Measurements from ENCODE around the gene KRT34.
"Not testable (repeated sequence)": the region's sequence is repeated elsewhere in the genome, so short reads cannot be mapped to it uniquely, and the experiment has no call there.

DNA sequence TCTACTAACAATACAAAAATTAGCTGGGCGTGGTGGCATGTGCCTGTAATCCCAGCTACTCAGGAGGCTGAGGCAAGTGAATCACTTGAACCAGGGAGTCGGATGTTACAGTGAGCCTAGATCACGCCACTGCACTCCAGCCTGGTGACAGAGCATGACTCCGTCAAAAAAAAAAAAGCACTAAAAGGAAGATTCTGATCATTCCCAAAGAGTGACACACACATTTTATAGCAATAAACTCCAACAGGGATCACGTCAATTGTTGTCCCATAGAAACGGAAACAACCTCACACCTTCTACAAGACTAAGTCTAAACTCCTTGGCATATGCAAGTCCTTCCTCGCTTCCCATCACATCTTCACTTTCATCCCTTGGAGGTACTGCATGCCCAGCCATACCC lies 2.0 kb downstream of the KRT34 start:
- TF ChIP-seq, protein P1, sequence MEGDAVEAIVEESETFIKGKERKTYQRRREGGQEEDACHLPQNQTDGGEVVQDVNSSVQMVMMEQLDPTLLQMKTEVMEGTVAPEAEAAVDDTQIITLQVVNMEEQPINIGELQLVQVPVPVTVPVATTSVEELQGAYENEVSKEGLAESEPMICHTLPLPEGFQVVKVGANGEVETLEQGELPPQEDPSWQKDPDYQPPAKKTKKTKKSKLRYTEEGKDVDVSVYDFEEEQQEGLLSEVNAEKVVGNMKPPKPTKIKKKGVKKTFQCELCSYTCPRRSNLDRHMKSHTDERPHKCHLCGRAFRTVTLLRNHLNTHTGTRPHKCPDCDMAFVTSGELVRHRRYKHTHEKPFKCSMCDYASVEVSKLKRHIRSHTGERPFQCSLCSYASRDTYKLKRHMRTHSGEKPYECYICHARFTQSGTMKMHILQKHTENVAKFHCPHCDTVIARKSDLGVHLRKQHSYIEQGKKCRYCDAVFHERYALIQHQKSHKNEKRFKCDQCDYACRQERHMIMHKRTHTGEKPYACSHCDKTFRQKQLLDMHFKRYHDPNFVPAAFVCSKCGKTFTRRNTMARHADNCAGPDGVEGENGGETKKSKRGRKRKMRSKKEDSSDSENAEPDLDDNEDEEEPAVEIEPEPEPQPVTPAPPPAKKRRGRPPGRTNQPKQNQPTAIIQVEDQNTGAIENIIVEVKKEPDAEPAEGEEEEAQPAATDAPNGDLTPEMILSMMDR (IDR thresholded peaks at IDR 0.05) = not testable (repeated sequence)
- TF ChIP-seq POLR2A (IDR thresholded peaks at IDR 0.05) = not testable (repeated sequence)
